ENCODE measurements around the gene TMEM69. TPM values are rescaled to one million over a fixed set of nuclear protein-coding genes. Genes with fewer than 3 reads are reported as not detected.

TMEM69 gene
- total and polyA plus RNA-seq, 2 experiments from 2014 or later: 31.3 to 69.7 TPM

GRCh38 chr1:45660336-45660735, 27.6 kb upstream of the TMEM69 start:
- H3K9me3 ChIP-seq (ENCODE audit: low read depth): no peaks in the 10 kb centered on the region
- no peaks in the 10 kb centered on the region for H3K27me3 ChIP-seq
- TF ChIP-seq CTCF (IDR thresholded peaks at IDR 0.05; ENCODE audit: low read depth, low read length): no peak
- no peak overlapping the region for H3K4me3 ChIP-seq
- H3K4me1 ChIP-seq (ENCODE audit: low read depth): no peaks in the 10 kb centered on the region
- H3K36me3 ChIP-seq: peaks cover 50% of the 10 kb centered on the region
- H3K27ac ChIP-seq: peak overlapping the region; percentile 44
- no peak for DNase-seq (ENCODE audit: low read depth in 1 of 2, low spot score in 1 of 2)

GRCh38 chr1:45666836-45667235, 21.1 kb upstream of the TMEM69 start:
- Histone ChIP-seq H3K4me1 (ENCODE audit: low read depth) (peaks cover 14% of the 10 kb centered on the region), H3K9me3 (ENCODE audit: low read depth) (no peaks in the 10 kb centered on the region), H3K36me3 (no peaks in the 10 kb centered on the region), H3K4me3 (no peak overlapping the region), H3K27ac (peak overlapping the region; percentile 30), H3K27me3 (no peaks in the 10 kb centered on the region)
- no peak for TF ChIP-seq CTCF (IDR thresholded peaks at IDR 0.05; ENCODE audit: low read depth, low read length)
- no peak for DNase-seq (ENCODE audit: low read depth in 1 of 2, low spot score in 1 of 2)

- Histone ChIP-seq H3K9me3 (ENCODE audit: low read depth) (no peaks in the 10 kb centered on the region), H3K27me3 (no peaks in the 10 kb centered on the region), H3K36me3 (no peaks in the 10 kb centered on the region), H3K4me1 (ENCODE audit: low read depth) (peaks cover 14% of the 10 kb centered on the region), H3K4me3 (no peak overlapping the region), H3K27ac (no peak overlapping the region)
- DNase-seq (ENCODE audit: low read depth in 1 of 2, low spot score in 1 of 2): no peak
- no peak for TF ChIP-seq CTCF (IDR thresholded peaks at IDR 0.05; ENCODE audit: low read depth, low read length)
These were observed 20.5 kb upstream of the TMEM69 start for GRCh38 chr1:45667321-45668111.

GRCh38 chr1:45668526-45668925, 19.5 kb upstream of the TMEM69 start:
- Histone ChIP-seq H3K4me1 (ENCODE audit: low read depth) (peaks cover 14% of the 10 kb centered on the region), H3K27ac (no peak overlapping the region), H3K4me3 (no peak overlapping the region), H3K36me3 (no peaks in the 10 kb centered on the region), H3K27me3 (no peaks in the 10 kb centered on the region), H3K9me3 (ENCODE audit: low read depth) (no peaks in the 10 kb centered on the region)
- no peak for DNase-seq (ENCODE audit: low read depth in 1 of 2, low spot score in 1 of 2)
- TF ChIP-seq CTCF (IDR thresholded peaks at IDR 0.05; ENCODE audit: low read depth, low read length): no peak

GRCh38 chr1:45669379-45669778, 18.6 kb upstream of the TMEM69 start:
- H3K36me3 ChIP-seq: no peaks in the 10 kb centered on the region
- no peak overlapping the region for H3K4me3 ChIP-seq
- no peaks in the 10 kb centered on the region for H3K27me3 ChIP-seq
- TF ChIP-seq CTCF (IDR thresholded peaks at IDR 0.05; ENCODE audit: low read depth, low read length): no peak
- no peaks in the 10 kb centered on the region for H3K9me3 ChIP-seq (ENCODE audit: low read depth)
- no peak for DNase-seq (ENCODE audit: low read depth in 1 of 2, low spot score in 1 of 2)
- H3K4me1 ChIP-seq (ENCODE audit: low read depth): peaks cover 14% of the 10 kb centered on the region
- no peak overlapping the region for H3K27ac ChIP-seq
